GM12801 (cell line): Measurements from ENCODE around the gene IL25.

Experiments used
- CTCF ChIP-seq: IDR thresholded peaks from one replicate; pipeline ENCODE4 v1.5.1; 2011; ENCODE audit warnings: control low read depth; ENCODE audit not compliant: insufficient read length; ENCODE audit errors: extremely low read depth

IL25 gene

GRCh38 chr14:23413681-23414080, 41.1 kb downstream of the IL25 start:
- no peak for TF ChIP-seq CTCF

- TF ChIP-seq CTCF: no peak
These were observed 41.6 kb downstream of the IL25 start for GRCh38 chr14:23414254-23414653.

GRCh38 chr14:23414906-23415820, 42.6 kb downstream of the IL25 start:
- TF ChIP-seq CTCF: no peak

- no peak for TF ChIP-seq CTCF
These were observed 43.5 kb downstream of the IL25 start for GRCh38 chr14:23415821-23416778.

GRCh38 chr14:23416801-23417200, 44.2 kb downstream of the IL25 start:
- TF ChIP-seq CTCF: no peak

GRCh38 chr14:23418021-23418420, 45.4 kb downstream of the IL25 start:
- no peak for TF ChIP-seq CTCF

- TF ChIP-seq CTCF: no peak
These were observed 49.0 kb downstream of the IL25 start for GRCh38 chr14:23421594-23421993.
